ENCODE results near the gene BRD3OS.
"Not testable (repeated sequence)": the region's sequence is repeated elsewhere in the genome, so short reads cannot be mapped to it uniquely, and the experiment has no call there.

GRCh38 chr9:133988771-133989170, 36.5 kb upstream of the BRD3OS start:
- TF ChIP-seq CTCF (conservative IDR thresholded peaks at IDR 0.05 in 1 of 2, IDR thresholded peaks at IDR 0.05 in 1 of 2; ENCODE audit: low read depth in 1 of 2, low read length in 2 of 2); EZH2 (IDR thresholded peaks at IDR 0.05; ENCODE audit: low read length, missing control alignments): not testable (repeated sequence)
